ENCODE data around the gene SOHLH1. TPM values are rescaled to one million over a fixed set of nuclear protein-coding genes. Genes with fewer than 3 reads are reported as not detected.

Gene SOHLH1
- total and polyA plus RNA-seq, 2 of the 4 experiments (the other 2 are of a cell fraction), result not detected

- no peak overlapping the region for H4K5ac ChIP-seq (ENCODE audit: low read depth, low read length)
- no peak overlapping the region for H3K4me3 ChIP-seq (ENCODE audit: insufficient read depth, low read depth, low read length)
- no peaks in the 10 kb centered on the region for H3K9me1 ChIP-seq (ENCODE audit: insufficient read depth, low read length)
- no peak overlapping the region for H3K4ac ChIP-seq (ENCODE audit: low read depth, low read length)
- peaks cover 25% of the 10 kb centered on the region for H3K9me3 ChIP-seq (ENCODE audit: control insufficient read depth, insufficient read depth, low read length)
- no TSS peak for BruUV-seq (replicated peaks)
- no peak for TF ChIP-seq CEBPB (IDR thresholded peaks at IDR 0.05; ENCODE audit: low read depth, low read length)
- TF ChIP-seq RFX5 (IDR thresholded peaks at IDR 0.05; ENCODE audit: low read depth, low read length), result no peak
- ATAC-seq (ENCODE audit: low read depth) (no peak), DNase-seq (no peak)
- no peak overlapping the region for H2AK9ac ChIP-seq (replicated peaks; ENCODE audit: low read depth, low read length, poor library complexity)
- dilution Hi-C loops (cut with HindIII; ENCODE audit: low sequenced_read_pairs, unreplicated experiment) (no loop called here), intact Hi-C loops (cut with micrococcal nuclease) (no loop called here), in situ Hi-C loops (cut with MboI; ENCODE audit: low sequenced_read_pairs) (no loop called here)
- H2BK15ac ChIP-seq (ENCODE audit: low read depth, low read length), result no peak overlapping the region
- no peak overlapping the region for H2BK20ac ChIP-seq (ENCODE audit: low read depth, low read length)
- H4K20me1 ChIP-seq (ENCODE audit: insufficient read depth, low read length), result no peaks in the 10 kb centered on the region
- H3K14ac ChIP-seq (replicated peaks; ENCODE audit: low read depth, low read length), result no peak overlapping the region
- no peak overlapping the region for H2AFZ ChIP-seq (replicated peaks; ENCODE audit: low read length, poor library complexity)
- no peak overlapping the region for H4K91ac ChIP-seq (ENCODE audit: insufficient read depth, low read depth, low read length)
- no peak overlapping the region for H3K18ac ChIP-seq (ENCODE audit: low read depth, low read length)
- no peaks in the 10 kb centered on the region for H3K36me3 ChIP-seq (ENCODE audit: control insufficient read depth, insufficient read depth, low read length)
- H3K79me1 ChIP-seq (ENCODE audit: low read depth in 1 of 2, low read length in 2 of 2), result no peaks in the 10 kb centered on the region
- H3K56ac ChIP-seq (ENCODE audit: extremely low read depth, insufficient read depth, low read length), result no peak overlapping the region
- no peak overlapping the region for H2AK5ac ChIP-seq (ENCODE audit: low read depth, low read length)
- no peak overlapping the region for H4K8ac ChIP-seq (ENCODE audit: low read depth in 2 of 2, low read length in 2 of 2)
- H2BK5ac ChIP-seq (ENCODE audit: low read depth, low read length, poor library complexity, severe bottlenecking), result no peak overlapping the region
- H3K4me1 ChIP-seq (ENCODE audit: control insufficient read depth, insufficient read depth, low read length), result no peaks in the 10 kb centered on the region
- no peak overlapping the region for H3K9ac ChIP-seq (ENCODE audit: low read depth, low read length)
- no peak overlapping the region for H2BK120ac ChIP-seq (ENCODE audit: low read depth, low read length)
- ChIA-PET CTCF (interaction anchor here (0.6 kb wide), 1 partner anchor 18 kb away, joined by 3 read pairs; no protein-coding TSS in a partner anchor), POLR2A (ENCODE audit: unreplicated experiment) (no interaction called here)
- no peak overlapping the region for H3K27ac ChIP-seq (ENCODE audit: insufficient read depth, low read length)
- no peak overlapping the region for H3K4me2 ChIP-seq (ENCODE audit: low read depth, low read length)
- H3K23ac ChIP-seq (ENCODE audit: low read depth, low read length), result no peak overlapping the region
- WGBS, 2 experiments (ENCODE audit: extremely low coverage in 2 of 2, insufficient read length in 1 of 2), result no CpG with 5 or more reads among the region's 2 CpGs
- H3K27me3 ChIP-seq (ENCODE audit: control insufficient read depth, insufficient read depth, low read length), result no peaks in the 10 kb centered on the region
These were observed 49.8 kb downstream of the SOHLH1 start for GRCh38 chr9:135649508-135649907.
